Heart left ventricle (tissue), 16 donors: ENCODE results near the gene TRIM24. TPM values are rescaled to one million over a fixed set of nuclear protein-coding genes. Genes with fewer than 3 reads are reported as not detected.

ENCODE experiments used
- ATAC-seq, 4 donors: fragments of 200-7000 bp; cut with Tn5 transposase; one replicate each; pipeline ENCODE4 v1.9.1; 2020 to 2022; ENCODE audit warnings: moderate library complexity in 4 of 4, mild to moderate bottlenecking in 3 of 4, moderate number of reproducible peaks in 1 of 4
- DNase-seq, 5 donors: peaks; one replicate each; pipeline ENCODE4 v3.0.0-alpha.2; 2020
- H3K27ac ChIP-seq, 12 donors: fragments of 200-600 bp; sonication (generic) in 4 of 12; one replicate each; pipeline versions ENCODE4 v1.5.0 to v1.8.0; 2016 to 2022; ENCODE audit warnings: mild to moderate bottlenecking in 2 of 12
- H3K27me3 ChIP-seq, 9 donors: fragments of 200-600 bp; sonication (generic) in 2 of 9; one replicate each; pipeline versions ENCODE4 v1.5.1 to v1.8.0; 2016 to 2022; ENCODE audit warnings: mild to moderate bottlenecking in 3 of 9
- H3K36me3 ChIP-seq, 9 donors: fragments of 200-600 bp; sonication (generic) in 2 of 9; one replicate each; pipeline versions ENCODE4 v1.5.0 to v1.8.0; 2018 to 2022; ENCODE audit warnings: mild to moderate bottlenecking in 2 of 9
- H3K4me1 ChIP-seq, 12 donors: fragments of 200-600 bp; sonication (generic) in 4 of 12; one replicate each; pipeline versions ENCODE4 v1.5.0 to v1.8.0; 2016 to 2022; ENCODE audit warnings: mild to moderate bottlenecking in 3 of 12
- H3K4me3 ChIP-seq, 12 donors: fragments of 200-600 bp; sonication (generic) in 4 of 12; one replicate each; pipeline versions ENCODE4 v1.5.0 to v1.8.0; 2017 to 2022; ENCODE audit warnings: mild to moderate bottlenecking in 9 of 12, moderate library complexity in 4 of 12
- H3K9me3 ChIP-seq, 12 donors: fragments of 200-600 bp; sonication (generic) in 4 of 12; one replicate each; pipeline versions ENCODE4 v1.5.0 to v1.8.0; 2016 to 2022; ENCODE audit warnings: mild to moderate bottlenecking in 1 of 12
- POLR2A ChIP-seq, 2 donors: fragments of 450-650 bp; IDR thresholded peaks; one replicate each; pipeline ENCODE4 v1.6.1; 2017; ENCODE audit warnings: antibody characterized with exemption in 2 of 2, mild to moderate bottlenecking in 2 of 2, moderate library complexity in 2 of 2
- WGBS, 4 donors: extraction: QIAGEN DNeasy Blood & Tissue Kit in 2 of 4; methylation state at CpG; one replicate each; pipeline versions ENCODE4 v1.1.5 to v1.1.7; 2013 to 2018; 5-methylcytosine and 5-hydroxymethylcytosine counted together
- intact Hi-C, 10 donors: fragments of 100-400 bp; cut with DNase I; formaldehyde crosslinking; loops; one replicate each; pipeline versions ENCODE4 v1.11.1 to v1.14.2; 2022
- polyA plus RNA-seq, 2 donors: library from polyadenylated mRNA; stranded (reverse); fragments of 200-250 nt; gene quantifications; one replicate each; pipeline ENCODE4 v1.2.3, GENCODE V29; 2013
- total RNA-seq, 9 donors: library from RNA; depleted of rRNA in 2 of 9; stranded (reverse); fragments of >200 nt in 2 of 9; fragmentation: NEBNext Ultra II Directional in 3 of 9; extraction: Animal tissue kit (Norgen Biotek cat#: 25700) in 3 of 9; gene quantifications; one replicate each; pipeline versions ENCODE4 v1.1.0 to v1.2.4, GENCODE V29; 2016 to 2023
- TF ChIP-seq, protein P1 (sequence below), 12 donors: fragments of 200-600 bp; sonication (generic) in 4 of 12; IDR thresholded peaks; one replicate each; pipeline versions ENCODE4 v1.5.0 to v1.8.0; 2018 to 2022; ENCODE audit warnings: antibody characterized with exemption in 12 of 12, mild to moderate bottlenecking in 5 of 12
- donor health status: ischemic (EF 13 %, LVEDD 7.1; RV severe dilation, severe dysfunction).
- donor health status: healthy with polysubstance abuse.
- donor health status: DM: no; HTN: yes; CAD: no.
- donor health status: DM: no; HTN: no; CAD: no.
- donor health status: ischemic (EF 25% LVEDD 6.9; RV normal size, moderate dysfunction).
- donor health status: ischemic (EF 25% LVEDD 5.7; RV mildly dilated, moderate dysfunction).
- donor health status: healthy.
- donor health status: DM: yes; HTN: yes; CAD: no.
- donor health status: ischemic (EF 35%, LVEDD 5.7; RV mildly dilated, moderate dysfunction).
- donor health status: nonischemic (EF 11% LVEDD 7.7; RV severe dilation, severe dysfunction).
- donor health status: DM: yes; HTN: yes; CAD: no.
- donor health status: PGD.
- donor health status: ischemic (EF 29% LVEDD 5.4; RV normal size, mild dysfunction).
- donor health status: nonischemic (EF 23%, LVEDD 6.1; RV moderate dilation, normal function).

TRIM24 gene
- total and polyA plus RNA-seq, 11 donors = 9.0 to 27.2 (median 16.8) TPM

DNA sequence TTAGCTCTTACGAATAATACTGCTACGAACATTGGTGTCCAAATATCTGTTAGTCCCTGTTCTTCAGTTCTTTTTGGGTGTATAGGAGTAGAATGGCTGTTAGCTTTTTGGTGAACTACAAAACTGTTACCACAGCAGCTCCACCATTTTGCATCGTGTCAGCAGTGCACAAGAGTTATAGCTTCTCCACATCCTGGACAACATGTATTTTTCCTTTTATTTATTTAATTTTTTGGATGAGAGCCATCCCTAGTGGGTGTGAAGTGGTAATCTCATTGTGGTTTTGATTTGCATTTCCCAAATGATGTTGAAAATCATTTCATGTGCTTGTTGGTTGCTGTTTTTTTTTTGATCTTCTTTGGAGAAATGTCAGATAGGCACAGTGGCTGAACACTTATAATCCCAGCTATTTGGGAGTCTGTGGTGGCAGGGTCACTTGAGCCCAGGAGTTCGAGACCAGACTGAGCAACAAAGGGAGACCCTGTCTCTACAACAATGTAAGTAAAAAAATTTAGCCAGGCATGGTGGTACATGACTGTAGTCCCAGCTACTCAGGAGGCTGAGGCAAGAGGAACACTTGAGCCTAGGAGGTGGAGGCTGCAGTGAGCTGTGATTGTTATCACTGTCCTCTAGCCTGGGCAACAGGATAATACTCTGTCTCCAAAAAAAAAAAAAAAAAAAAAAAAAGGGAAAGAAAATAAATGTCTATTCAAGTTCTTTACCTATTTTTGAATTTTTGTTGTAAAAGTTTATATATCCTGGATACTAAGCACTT lies 31.7 kb downstream of the TRIM24 start:
- ATAC-seq = no peak

DNA sequence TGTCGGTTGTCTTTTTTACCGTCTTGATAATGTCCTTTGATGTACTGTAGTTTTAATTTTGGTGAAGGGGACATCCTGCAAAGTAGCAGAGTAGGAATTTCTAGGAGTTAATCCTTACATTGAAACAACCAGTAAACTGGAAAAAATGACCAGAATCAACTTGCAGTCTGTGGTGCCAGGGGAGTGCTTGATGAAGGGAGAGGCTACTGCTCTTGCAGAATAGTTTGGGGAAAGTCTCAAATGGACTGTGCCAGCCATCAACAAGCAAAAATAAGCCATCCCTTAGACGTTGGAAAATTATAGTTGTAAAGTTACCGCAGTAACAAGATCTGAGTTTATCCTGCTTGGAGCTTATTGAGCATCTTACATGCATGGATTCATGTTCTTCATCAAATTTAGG lies 32.4 kb downstream of the TRIM24 start:
- H3K9me3 ChIP-seq = peaks cover 0 to 9% (median 0%) of the 10 kb centered on the region in 12 donors
- peaks cover 0 to 19% (median 0%) of the 10 kb centered on the region in 12 donors for H3K4me1 ChIP-seq
- H3K4me3 ChIP-seq = no peak overlapping the region
- H3K27ac ChIP-seq = no peak overlapping the region
- TF ChIP-seq, protein P1, sequence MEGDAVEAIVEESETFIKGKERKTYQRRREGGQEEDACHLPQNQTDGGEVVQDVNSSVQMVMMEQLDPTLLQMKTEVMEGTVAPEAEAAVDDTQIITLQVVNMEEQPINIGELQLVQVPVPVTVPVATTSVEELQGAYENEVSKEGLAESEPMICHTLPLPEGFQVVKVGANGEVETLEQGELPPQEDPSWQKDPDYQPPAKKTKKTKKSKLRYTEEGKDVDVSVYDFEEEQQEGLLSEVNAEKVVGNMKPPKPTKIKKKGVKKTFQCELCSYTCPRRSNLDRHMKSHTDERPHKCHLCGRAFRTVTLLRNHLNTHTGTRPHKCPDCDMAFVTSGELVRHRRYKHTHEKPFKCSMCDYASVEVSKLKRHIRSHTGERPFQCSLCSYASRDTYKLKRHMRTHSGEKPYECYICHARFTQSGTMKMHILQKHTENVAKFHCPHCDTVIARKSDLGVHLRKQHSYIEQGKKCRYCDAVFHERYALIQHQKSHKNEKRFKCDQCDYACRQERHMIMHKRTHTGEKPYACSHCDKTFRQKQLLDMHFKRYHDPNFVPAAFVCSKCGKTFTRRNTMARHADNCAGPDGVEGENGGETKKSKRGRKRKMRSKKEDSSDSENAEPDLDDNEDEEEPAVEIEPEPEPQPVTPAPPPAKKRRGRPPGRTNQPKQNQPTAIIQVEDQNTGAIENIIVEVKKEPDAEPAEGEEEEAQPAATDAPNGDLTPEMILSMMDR (IDR thresholded peaks at IDR 0.05) = no peak
- TF ChIP-seq POLR2A (IDR thresholded peaks at IDR 0.05) = no peak
- no peaks in the 10 kb centered on the region for H3K36me3 ChIP-seq
- ATAC-seq = no peak
- DNase-seq = no peak
- H3K27me3 ChIP-seq = no peaks in the 10 kb centered on the region
- intact Hi-C loops = no loop called here
- WGBS, 4 donors = 80 to 81% (median 81%) methylated on average over 4 of the region's 4 CpGs

More for the DNA sequence above, 31.7 kb downstream of the TRIM24 start:
- Histone ChIP-seq H3K4me3 (no peak overlapping the region), H3K9me3 (peaks cover 0 to 9% (median 0%) of the 10 kb centered on the region in 12 donors), H3K27me3 (no peaks in the 10 kb centered on the region), H3K36me3 (no peaks in the 10 kb centered on the region), H3K27ac (no peak overlapping the region), H3K4me1 (peaks cover 0 to 22% (median 0%) of the 10 kb centered on the region in 12 donors)
- TF ChIP-seq, protein P1 (IDR thresholded peaks at IDR 0.05) = no peak
- no peak for TF ChIP-seq POLR2A (IDR thresholded peaks at IDR 0.05)
- DNase-seq = no peak
- 85 to 88% (median 86%) methylated on average over 4 of the region's 4 CpGs for WGBS, 4 donors
- intact Hi-C loops = no loop called here

DNA sequence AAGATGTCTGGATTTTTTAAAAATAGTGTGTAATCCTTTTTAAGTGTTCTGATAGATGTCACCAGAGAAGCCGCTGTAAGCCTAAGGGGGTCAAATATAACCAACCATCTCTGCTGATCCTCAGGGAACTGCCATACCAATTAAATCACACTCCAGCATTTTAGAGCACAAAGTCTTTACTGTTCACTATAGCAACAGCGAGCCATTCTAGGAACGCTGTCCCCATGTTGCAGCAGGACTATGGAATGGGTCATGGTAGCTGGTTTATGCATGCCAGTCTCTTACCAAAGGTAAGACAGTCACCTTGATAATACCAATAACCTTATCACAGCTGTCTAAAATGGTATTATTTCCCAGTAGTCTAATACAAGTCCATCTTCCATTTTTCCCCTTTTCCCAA lies 33.5 kb downstream of the TRIM24 start:
- DNase-seq (no peak), ATAC-seq (peak in 1 of 4 donors; percentile 12)
- intact Hi-C loops = no loop called here
- Histone ChIP-seq H3K27me3 (no peaks in the 10 kb centered on the region), H3K9me3 (peaks cover 0 to 9% (median 0%) of the 10 kb centered on the region in 12 donors), H3K4me1 (peaks cover 0 to 14% (median 0%) of the 10 kb centered on the region in 12 donors), H3K27ac (no peak overlapping the region), H3K36me3 (no peaks in the 10 kb centered on the region), H3K4me3 (no peak overlapping the region)
- 67 to 81% (median 77%) methylated on average over 3 of the region's 3 CpGs for WGBS, 4 donors
- TF ChIP-seq, protein P1 (IDR thresholded peaks at IDR 0.05) = no peak
- TF ChIP-seq POLR2A (IDR thresholded peaks at IDR 0.05) = no peak

DNA sequence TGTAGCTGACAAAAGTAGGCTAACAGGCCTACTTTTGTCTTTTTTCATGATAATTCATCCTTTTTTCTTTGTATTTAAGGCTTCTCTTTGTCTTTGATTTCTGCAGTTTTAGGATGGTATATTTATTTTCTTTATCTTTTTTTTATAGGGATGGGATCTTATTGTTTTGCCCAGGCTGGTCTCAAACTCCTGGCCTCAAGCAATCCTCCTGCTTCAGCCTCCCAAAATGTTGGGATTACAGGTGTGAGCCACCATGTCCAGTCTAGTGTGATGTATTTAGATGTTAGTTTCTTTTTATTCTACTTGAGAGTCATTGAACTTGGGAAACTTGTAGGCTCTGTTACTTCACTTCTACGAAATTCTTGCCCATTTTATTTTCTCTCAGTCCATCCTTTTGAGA lies 35.4 kb downstream of the TRIM24 start:
- Histone ChIP-seq H3K4me1 (peaks cover 0 to 14% (median 0%) of the 10 kb centered on the region in 12 donors), H3K4me3 (no peak overlapping the region), H3K27ac (no peak overlapping the region), H3K9me3 (peaks cover 0 to 13% (median 0%) of the 10 kb centered on the region in 12 donors), H3K27me3 (no peaks in the 10 kb centered on the region), H3K36me3 (no peaks in the 10 kb centered on the region)
- intact Hi-C loops = no loop called here
- no peak for DNase-seq
- TF ChIP-seq POLR2A (IDR thresholded peaks at IDR 0.05) = no peak
- TF ChIP-seq, protein P1 (IDR thresholded peaks at IDR 0.05) = no peak
- WGBS, 4 donors = 96 to 100% (median 97%) methylated on average over 1 of the region's 1 CpG
- ATAC-seq = no peak
